HepG2 (cell line): ENCODE measurements around the gene NOB1. TPM values are rescaled to one million over a fixed set of nuclear protein-coding genes. Genes with fewer than 3 reads are reported as not detected.

ENCODE experiments used
- ATAC-seq: fragments of 200-7000 bp; cut with Tn5 transposase; 3 replicates; pipeline ENCODE4 v1.9.1; 2020; ENCODE audit warnings: mild to moderate bottlenecking, moderate library complexity
- BruUV-seq: library from RNA; stranded (reverse); fragments of 400-500 nt; replicated peaks from 2 replicates; lab custom pipeline; 2021; lab: Mats Ljungman, UMichigan
- CTCF ChIA-PET: fragments of 300-600 bp; formaldehyde crosslinking; extraction: SDS; loops from one replicate; lab custom pipeline; 2021; ENCODE audit warnings: low total read pairs, inconsistent platforms, low intra/inter-chr PET ratio; lab: Yijun Ruan, JAX
- POLR2A ChIA-PET: fragments of 350-600 bp; sonication (Branson Sonifier 250); formaldehyde crosslinking; loops from one replicate; lab custom pipeline; 2020; ENCODE audit warnings: antibody characterized with exemption, inconsistent platforms; lab: Yijun Ruan, JAX
- DNase-seq: peaks from one replicate; pipeline ENCODE4 v3.0.0-alpha.2; 2015; ENCODE audit warnings: low spot score
- FAIRE-seq: peaks from 3 replicates; lab custom pipeline; 2011; peaks lifted over from hg19 to GRCh38; lab: Jason Lieb, UNC
- H2AFZ ChIP-seq: one replicate; pipeline ENCODE4 v1.6.1; 2011; ENCODE audit warnings: low read length, inconsistent platforms
- H3K27ac ChIP-seq: fragments of 300-600 bp; 3 replicates; pipeline ENCODE4 v1.8.0; 2011; ENCODE audit warnings: mixed run types, mild to moderate bottlenecking, mixed read lengths, low read length, inconsistent platforms; ENCODE audit not compliant: insufficient read depth; ENCODE audit errors: extremely low read length
- H3K27me3 ChIP-seq, 2 experiments: fragments of 200-600 bp in 1 of 2; 2 replicates in 1 of 2; 3 replicates in 1 of 2; pipeline versions ENCODE4 v1.6.0 to v1.8.0; 2011; ENCODE audit warnings: low read length in 2 of 2, mild to moderate bottlenecking in 2 of 2, moderate library complexity in 2 of 2, inconsistent platforms in 1 of 2; ENCODE audit not compliant: insufficient read depth in 2 of 2, control insufficient read depth in 1 of 2
- H3K36me3 ChIP-seq, 2 experiments: fragments of 200-600 bp in 1 of 2; replicated peaks in 1 of 2; 2 replicates in 1 of 2; 3 replicates in 1 of 2; pipeline versions ENCODE4 v1.5.1 to v1.8.0; 2011; ENCODE audit warnings: low read length in 2 of 2, inconsistent platforms in 1 of 2; ENCODE audit not compliant: insufficient read depth in 2 of 2, control insufficient read depth in 1 of 2
- H3K4me1 ChIP-seq: 2 replicates; pipeline ENCODE4 v1.5.1; 2012; ENCODE audit warnings: low read length, inconsistent platforms; ENCODE audit not compliant: insufficient read depth
- H3K4me2 ChIP-seq: 2 replicates; pipeline ENCODE4 v1.6.0; 2011; ENCODE audit warnings: low read depth, low read length, inconsistent platforms
- H3K4me3 ChIP-seq, 3 experiments: fragments of 200-600 bp in 1 of 3; sonication (generic), shearing (Covaris generic) in 1 of 3; replicated peaks in 1 of 3; 2 replicates each; pipeline ENCODE4 v1.5.1; 2011 to 2016; ENCODE audit warnings: low read length in 3 of 3, inconsistent platforms in 2 of 3, low read depth in 2 of 3, mild to moderate bottlenecking in 2 of 3, control low read depth in 1 of 3, mixed read lengths in 1 of 3; ENCODE audit not compliant: insufficient read depth in 1 of 3
- H3K79me2 ChIP-seq: one replicate; pipeline ENCODE4 v1.6.1; 2011; ENCODE audit warnings: low read length, inconsistent platforms; ENCODE audit not compliant: insufficient read depth
- H3K9ac ChIP-seq: 2 replicates; pipeline ENCODE4 v1.6.0; 2011; ENCODE audit warnings: mild to moderate bottlenecking, low read depth, low read length, inconsistent platforms; ENCODE audit not compliant: insufficient read depth
- H3K9me3 ChIP-seq: 2 replicates; pipeline ENCODE4 v1.5.1; 2012; ENCODE audit warnings: mild to moderate bottlenecking, low read length
- H4K20me1 ChIP-seq: 2 replicates; pipeline ENCODE4 v1.6.0; 2011; ENCODE audit warnings: inconsistent platforms, mild to moderate bottlenecking, low read length, moderate library complexity; ENCODE audit not compliant: insufficient read depth
- GFI1 ChIP-seq: sonication (generic); formaldehyde crosslinking; IDR thresholded peaks from 2 replicates; pipeline ENCODE4 v1.5.0; 2020; ENCODE audit warnings: missing genetic modification reagents, mild to moderate bottlenecking, borderline replicate concordance
- KLF9 ChIP-seq: IDR thresholded peaks from 2 replicates; pipeline ENCODE4 v1.6.1; 2016; ENCODE audit warnings: low read depth
- MTA1 ChIP-seq: sonication (generic); formaldehyde crosslinking; IDR thresholded peaks from 2 replicates; pipeline ENCODE4 v1.4.0; 2020; ENCODE audit warnings: missing genetic modification reagents, mild to moderate bottlenecking, borderline replicate concordance
- POLR2A ChIP-seq, 2 experiments: IDR thresholded peaks; 2 replicates each; pipeline ENCODE4 v1.6.1; 2011; ENCODE audit warnings: low read depth in 2 of 2, low read length in 2 of 2, mild to moderate bottlenecking in 1 of 2, moderate library complexity in 1 of 2; ENCODE audit not compliant: insufficient read depth in 1 of 2
- RBM22 ChIP-seq: fragments of 200-400 bp; formaldehyde crosslinking; optimal IDR thresholded peaks from 2 replicates; pipeline ENCODE3; 2017; ENCODE audit warnings: mild to moderate bottlenecking, low read length, moderate library complexity
- SKIL ChIP-seq: sonication (generic); formaldehyde crosslinking; IDR thresholded peaks from 2 replicates; pipeline ENCODE4 v1.8.0; 2022; ENCODE audit warnings: missing genetic modification reagents, mild to moderate bottlenecking, moderate library complexity, borderline replicate concordance
- ZNF350 ChIP-seq: sonication (generic); formaldehyde crosslinking; IDR thresholded peaks from 2 replicates; pipeline ENCODE4 v1.4.0; 2020; ENCODE audit warnings: mild to moderate bottlenecking, low read depth, missing genetic modification reagents, borderline replicate concordance
- ZNF629 ChIP-seq: sonication (generic); formaldehyde crosslinking; conservative IDR thresholded peaks from 2 replicates; pipeline ENCODE4 v1.5.0; 2020; ENCODE audit warnings: missing genetic modification reagents
- WGBS: methylation state at CpG from one replicate; pipeline ENCODE4 v1.1.6; 2017; ENCODE audit warnings: low lambda C conversion rate; 5-methylcytosine and 5-hydroxymethylcytosine counted together
- in situ Hi-C: cut with HindIII; loops from 2 replicates; pipeline ENCODE4 v1.10.0; 2017; ENCODE audit warnings: low pct_unique_long_range_greater_than_20kb; ENCODE audit not compliant: extremely low pct_ligation_motif_present
- intact Hi-C: fragments of 100-400 bp; cut with micrococcal nuclease; formaldehyde crosslinking; loops from one replicate; pipeline ENCODE4 v1.10.0; 2022; ENCODE audit not compliant: unreplicated experiment
- polyA plus RNA-seq, 8 experiments: library from polyadenylated mRNA; depleted of rRNA in 3 of 8; stranded (reverse) in 7 of 8; unstranded in 1 of 8; fragments of >200 nt; fragmentation: Illumina TruSeq in 4 of 8; extraction: Trizol in 4 of 8; gene quantifications; 2 replicates each; pipeline versions ENCODE4 v1.2.1 to v1.2.3, GENCODE V29; 2011 to 2016; ENCODE audit warnings: low read depth in 4 of 8, missing spikeins in 1 of 8, mixed read lengths in 1 of 8; ENCODE audit not compliant: insufficient read depth in 1 of 8
- total RNA-seq, 5 experiments: library from RNA; depleted of rRNA; stranded (reverse); fragments of >200 nt; fragmentation: Illumina TruSeq; extraction: Trizol; gene quantifications; 2 replicates each; pipeline ENCODE4 v1.2.3, GENCODE V29; 2016; ENCODE audit warnings: low read depth in 1 of 5
- TF ChIP-seq, protein P1 (sequence below): sonication (generic); formaldehyde crosslinking; IDR thresholded peaks from 2 replicates; pipeline ENCODE4 v1.5.0; 2020; ENCODE audit warnings: mild to moderate bottlenecking, missing genetic modification reagents

NOB1 gene
- total and polyA plus RNA-seq, 2 of the 13 experiments (the other 11 are each of a cell fraction or from before 2014, with no cell fraction given), result 47.1 to 162 TPM

DNA sequence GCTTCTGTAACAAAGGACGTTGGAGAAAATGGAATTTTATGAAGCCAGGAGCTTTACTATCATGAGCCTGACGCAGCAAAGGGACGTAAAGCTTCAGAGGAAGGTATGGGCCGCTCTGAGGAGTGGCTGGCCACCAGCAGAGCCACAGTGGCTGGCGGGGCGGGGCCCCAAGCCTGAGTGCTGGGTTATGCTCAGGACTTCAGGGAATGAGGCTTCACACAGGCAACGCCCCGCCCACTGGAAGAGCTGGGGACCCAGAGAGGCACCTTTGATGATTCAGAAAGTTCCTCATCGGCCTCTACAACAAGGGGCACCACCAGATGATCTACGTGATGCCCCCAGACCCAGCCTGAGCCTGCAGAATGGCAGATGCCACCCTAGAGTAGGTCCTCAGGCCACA, 8.8 kb downstream of the NOB1 start (continued):
- TF ChIP-seq, protein P1, sequence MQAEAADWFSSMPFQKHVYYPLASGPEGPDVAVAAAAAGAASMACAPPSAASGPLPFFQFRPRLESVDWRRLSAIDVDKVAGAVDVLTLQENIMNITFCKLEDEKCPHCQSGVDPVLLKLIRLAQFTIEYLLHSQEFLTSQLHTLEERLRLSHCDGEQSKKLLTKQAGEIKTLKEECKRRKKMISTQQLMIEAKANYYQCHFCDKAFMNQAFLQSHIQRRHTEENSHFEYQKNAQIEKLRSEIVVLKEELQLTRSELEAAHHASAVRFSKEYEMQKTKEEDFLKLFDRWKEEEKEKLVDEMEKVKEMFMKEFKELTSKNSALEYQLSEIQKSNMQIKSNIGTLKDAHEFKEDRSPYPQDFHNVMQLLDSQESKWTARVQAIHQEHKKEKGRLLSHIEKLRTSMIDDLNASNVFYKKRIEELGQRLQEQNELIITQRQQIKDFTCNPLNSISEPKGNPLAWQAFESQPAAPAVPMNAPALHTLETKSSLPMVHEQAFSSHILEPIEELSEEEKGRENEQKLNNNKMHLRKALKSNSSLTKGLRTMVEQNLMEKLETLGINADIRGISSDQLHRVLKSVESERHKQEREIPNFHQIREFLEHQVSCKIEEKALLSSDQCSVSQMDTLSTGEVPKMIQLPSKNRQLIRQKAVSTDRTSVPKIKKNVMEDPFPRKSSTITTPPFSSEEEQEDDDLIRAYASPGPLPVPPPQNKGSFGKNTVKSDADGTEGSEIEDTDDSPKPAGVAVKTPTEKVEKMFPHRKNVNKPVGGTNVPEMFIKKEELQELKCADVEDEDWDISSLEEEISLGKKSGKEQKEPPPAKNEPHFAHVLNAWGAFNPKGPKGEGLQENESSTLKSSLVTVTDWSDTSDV (CRISPR knock-in tag), result no peak
- TF ChIP-seq, all 625 proteins: peak for 4

DNA sequence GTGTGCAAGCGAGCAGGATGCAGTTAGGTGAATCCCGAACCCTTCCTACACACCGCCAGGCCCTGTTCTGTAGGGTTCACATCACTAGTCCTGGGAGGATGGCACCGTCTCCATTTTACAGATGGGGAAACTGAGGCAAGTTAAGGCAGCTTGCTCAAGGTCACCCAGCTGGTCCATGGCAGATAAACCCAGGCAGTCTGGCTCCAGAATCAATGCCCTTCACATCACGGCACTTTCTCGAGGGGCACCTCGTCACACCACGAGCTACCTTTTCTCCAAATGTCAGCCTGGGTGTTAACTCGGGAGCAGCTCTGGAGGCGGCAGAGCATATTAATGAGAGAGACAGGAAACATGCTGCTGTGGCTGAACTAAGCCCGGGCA, 9.5 kb downstream of the NOB1 start:
- H4K20me1 ChIP-seq, result peaks cover 4% of the 10 kb centered on the region; the same call in 1 of the 2 replicates
- no peak for FAIRE-seq
- no TSS peak for BruUV-seq
- peaks cover 50 to 91% of the 10 kb centered on the region in 2 experiments for H3K36me3 ChIP-seq
- 96% methylated on average over 11 of the region's 11 CpGs for WGBS
- no peak overlapping the region for H3K27ac ChIP-seq
- POLR2A ChIA-PET, result interaction anchor here (0.7 to 2.7 kb wide), 3 partner anchors 9 to 21 kb away, joined by 4 to 10 read pairs (median 4); partner anchors contain the start of genes NOB1 and NQO1
- ATAC-seq, result no peak
- peaks cover 19% of the 10 kb centered on the region for H3K79me2 ChIP-seq
- TF ChIP-seq KLF9 (CRISPR knock-in tag) (no peak), MTA1 (0 out of 2 replicates have a peak, but pooled peaks have one; percentile 12), SKIL (CRISPR knock-in tag) (0 out of 2 replicates have a peak, but pooled peaks have one; percentile 27), ZNF350 (CRISPR knock-in tag) (no peak), POLR2A (IDR thresholded peaks at IDR 0.05; ENCODE audit: insufficient read depth in 1 of 2, low read depth in 2 of 2, low read length in 2 of 2) (0 out of 4 replicates have a peak, but pooled peaks of 1 of the 2 experiments have one; percentile 25), ZNF629 (CRISPR knock-in tag) (peak; percentile 74), GFI1 (CRISPR knock-in tag) (no peak), RBM22 (peak; percentile 77)
- H3K4me3 ChIP-seq, result no peak overlapping the region
- no peaks in the 10 kb centered on the region for H3K9me3 ChIP-seq
- no peak overlapping the region for H3K9ac ChIP-seq
- DNase-seq, result no peak
- no peak overlapping the region for H3K4me2 ChIP-seq
- intact Hi-C loops (no loop called here), in situ Hi-C loops (no loop called here)
- H2AFZ ChIP-seq, result no peak overlapping the region
- CTCF ChIA-PET, result no interaction called here
- no peaks in the 10 kb centered on the region for H3K4me1 ChIP-seq
- no peaks in the 10 kb centered on the region for H3K27me3 ChIP-seq
